ENCODE data around the gene MRAS.
"Not testable (repeated sequence)": the region's sequence is repeated elsewhere in the genome, so short reads cannot be mapped to it uniquely, and the experiment has no call there.

The MRAS gene

DNA sequence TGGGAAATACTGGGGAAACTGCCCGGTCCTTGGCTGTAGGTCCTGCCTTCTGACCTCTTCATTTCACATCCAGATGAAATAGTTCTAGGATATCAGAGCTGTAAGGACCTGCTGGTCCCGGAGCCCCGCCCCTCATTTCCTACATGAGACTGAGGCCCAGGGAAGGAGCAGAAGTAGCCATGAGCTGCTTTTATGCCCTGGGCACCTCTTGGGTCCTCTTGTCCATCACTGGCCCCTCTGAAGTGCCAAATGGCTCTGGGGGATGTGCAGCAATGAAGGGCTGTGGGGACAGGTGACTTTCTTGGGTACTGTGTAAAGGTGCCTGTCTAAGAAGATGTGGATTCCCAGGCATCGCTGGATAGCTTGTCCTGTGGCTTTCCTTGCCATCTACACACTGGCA lies 45.8 kb downstream of the MRAS start:
- DNase-seq, result no peak

DNA sequence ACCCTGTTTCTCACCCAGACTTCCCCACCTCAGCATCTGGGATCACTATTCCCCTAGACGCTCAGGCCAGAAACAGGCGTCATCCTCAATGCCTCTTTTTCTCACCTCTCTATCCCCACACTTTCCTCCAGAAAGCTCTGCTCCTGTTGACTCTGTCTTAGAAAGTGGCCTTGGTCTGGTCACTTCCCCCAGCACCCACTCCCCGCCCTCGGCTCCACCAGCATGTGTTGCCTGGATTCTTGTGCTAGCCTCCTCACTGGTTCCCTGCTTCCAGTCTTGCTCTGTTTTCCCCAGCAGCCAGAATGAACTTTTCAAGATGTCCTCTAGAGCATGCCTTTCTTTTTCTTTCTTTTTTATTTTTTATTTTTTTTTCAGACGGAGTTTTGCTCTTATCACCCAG lies 46.3 kb downstream of the MRAS start:
- no peak for DNase-seq

GRCh38 chr3:138395865-138396751 lies 47.7 kb downstream of the MRAS start:
- no peak for DNase-seq

DNA sequence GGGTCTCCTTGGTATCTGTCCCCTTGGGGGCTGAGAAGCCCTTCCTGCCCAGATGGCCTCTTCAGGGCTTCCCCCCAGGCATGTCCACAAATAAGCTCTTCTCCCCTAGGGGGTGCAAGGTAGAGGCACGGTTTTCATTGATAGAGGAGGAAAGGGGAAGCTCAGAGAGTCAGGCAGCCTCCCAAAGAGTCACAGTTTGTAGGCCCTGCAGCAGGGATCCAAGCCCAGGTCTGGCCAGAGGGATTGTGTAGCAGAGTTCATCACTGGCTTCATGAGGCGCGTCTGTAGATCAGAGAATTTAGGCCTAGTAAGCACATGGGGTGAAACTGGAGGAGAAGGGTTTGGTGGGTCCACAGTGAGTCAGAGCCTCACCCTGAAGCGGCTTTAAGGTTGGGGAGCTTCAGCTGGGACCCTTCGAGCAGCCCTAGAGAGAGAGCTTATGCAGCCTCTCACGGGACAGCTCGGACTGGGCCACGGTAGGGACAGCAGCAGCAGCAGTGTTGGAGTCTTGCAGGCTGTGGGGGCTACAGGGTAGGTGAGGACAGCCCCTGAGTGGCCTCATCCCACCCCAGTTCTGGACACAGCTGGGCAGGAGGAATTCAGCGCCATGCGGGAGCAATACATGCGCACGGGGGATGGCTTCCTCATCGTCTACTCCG lies 48.5 kb downstream of the MRAS start:
- no peak for DNase-seq

DNA sequence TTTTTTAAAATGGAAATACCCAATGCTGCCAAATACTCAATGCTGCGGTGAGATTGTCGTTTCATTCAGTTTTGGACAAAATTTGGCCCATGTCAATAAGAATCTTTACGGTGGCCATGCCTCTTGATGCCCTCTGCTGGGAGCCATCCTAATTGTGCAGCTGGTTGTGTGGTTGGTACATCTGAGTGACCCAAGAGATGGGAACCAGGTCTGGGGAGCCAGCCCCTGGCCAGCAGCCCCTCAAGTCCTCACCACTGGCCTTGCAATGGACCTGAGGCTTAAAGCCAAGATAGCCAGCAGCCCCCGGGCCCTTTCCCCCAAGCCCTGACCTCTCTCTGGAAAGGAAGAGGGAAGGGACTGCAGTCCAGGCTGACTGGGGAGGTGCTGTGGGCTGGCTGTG lies 49.6 kb downstream of the MRAS start:
- no peak for DNase-seq

- no peak for DNase-seq
Observed at GRCh38 chr3:138398791-138399575, 50.6 kb downstream of the MRAS start.

DNA sequence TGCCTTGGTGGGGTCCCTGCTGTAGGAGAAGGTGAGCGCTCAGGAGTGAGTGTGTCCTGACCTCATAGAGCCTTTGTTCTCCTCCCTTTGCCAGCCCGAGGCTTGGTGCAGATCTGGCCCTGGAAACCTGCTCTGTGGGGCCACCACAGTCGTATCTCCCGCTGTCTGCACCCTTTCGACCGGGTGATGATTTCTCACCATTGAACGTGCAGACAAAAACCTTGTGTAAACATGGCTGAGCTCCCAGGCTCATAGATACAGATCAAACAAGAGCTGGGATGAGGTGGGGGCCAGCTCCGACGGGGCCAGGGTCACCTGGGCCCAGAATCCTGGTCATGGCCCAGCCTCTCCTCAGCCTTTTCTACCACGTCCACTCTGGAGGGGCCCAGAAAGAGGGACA lies 51.4 kb downstream of the MRAS start:
- no peak for DNase-seq

DNA sequence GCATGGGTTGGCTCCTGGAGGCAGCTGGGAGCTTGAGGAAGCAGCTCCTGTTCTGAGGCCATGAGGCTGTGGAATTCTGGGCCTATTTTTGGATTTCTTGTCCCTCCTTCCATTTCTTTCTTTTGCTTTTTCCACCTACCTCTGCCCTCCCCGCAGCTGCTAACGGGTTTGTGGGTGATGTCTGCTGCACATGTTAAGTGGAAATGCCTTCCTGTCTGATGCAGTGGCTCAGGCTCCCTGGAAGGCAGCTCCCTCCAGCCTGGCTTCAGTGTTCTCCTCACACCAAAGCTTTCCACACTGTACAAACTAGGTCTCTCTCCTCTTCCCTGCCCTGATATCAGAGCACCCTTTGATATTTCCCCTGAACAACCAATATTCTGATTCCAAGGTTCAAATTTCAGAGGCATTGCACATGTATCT lies 52.3 kb downstream of the MRAS start:
- DNase-seq, result no peak

DNA sequence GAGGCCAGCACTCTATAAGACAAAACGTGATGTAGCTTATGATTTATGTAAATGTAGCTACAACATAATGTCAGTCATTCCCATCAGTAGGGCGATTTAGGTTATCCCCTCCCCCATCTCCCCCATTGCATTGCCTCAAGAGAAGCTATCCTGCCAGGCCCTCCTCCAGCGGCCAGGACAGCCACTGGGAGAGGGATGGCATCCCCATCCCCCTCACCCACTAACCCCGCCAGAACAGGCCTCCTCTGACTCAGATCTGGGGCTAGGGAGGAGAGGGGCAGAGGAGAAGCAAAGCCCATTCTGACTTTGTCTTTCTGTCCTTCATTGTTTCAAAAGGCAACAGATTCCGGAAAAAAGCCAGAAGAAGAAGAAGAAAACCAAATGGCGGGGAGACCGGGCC lies 53.5 kb downstream of the MRAS start:
- DNase-seq, result no peak

DNA sequence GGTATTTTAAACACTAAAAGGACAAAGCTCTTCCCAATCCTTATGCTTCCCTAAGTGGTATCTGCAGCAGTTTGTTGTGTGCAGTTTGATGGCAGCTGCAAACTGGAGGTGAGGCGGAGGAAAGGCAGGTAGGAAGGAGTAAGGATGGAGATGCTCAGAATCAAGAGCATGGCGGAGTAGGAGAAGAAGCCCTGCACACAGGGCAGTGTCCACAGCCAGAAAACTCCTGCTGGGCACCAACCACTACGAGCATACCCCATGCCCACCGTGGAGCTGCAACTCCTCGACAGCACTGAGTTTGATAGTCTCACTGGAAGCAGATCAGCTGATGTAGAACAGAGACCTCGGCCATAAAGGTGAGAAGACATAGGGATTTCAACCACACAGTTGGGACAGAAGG lies 55.7 kb downstream of the MRAS start:
- no peak for DNase-seq

- DNase-seq, result no peak
Observed at GRCh38 chr3:138405001-138405400, 56.6 kb downstream of the MRAS start.

- DNase-seq, result no peak
Observed at GRCh38 chr3:138405486-138405885, 57.1 kb downstream of the MRAS start.

- DNase-seq, result no peak
Observed at GRCh38 chr3:138406606-138407005, 58.2 kb downstream of the MRAS start.

- DNase-seq, result no peak
Observed at GRCh38 chr3:138407236-138407907, 59.0 kb downstream of the MRAS start.

- DNase-seq, result no peak
Observed at GRCh38 chr3:138408751-138409570, 60.6 kb downstream of the MRAS start.

DNA sequence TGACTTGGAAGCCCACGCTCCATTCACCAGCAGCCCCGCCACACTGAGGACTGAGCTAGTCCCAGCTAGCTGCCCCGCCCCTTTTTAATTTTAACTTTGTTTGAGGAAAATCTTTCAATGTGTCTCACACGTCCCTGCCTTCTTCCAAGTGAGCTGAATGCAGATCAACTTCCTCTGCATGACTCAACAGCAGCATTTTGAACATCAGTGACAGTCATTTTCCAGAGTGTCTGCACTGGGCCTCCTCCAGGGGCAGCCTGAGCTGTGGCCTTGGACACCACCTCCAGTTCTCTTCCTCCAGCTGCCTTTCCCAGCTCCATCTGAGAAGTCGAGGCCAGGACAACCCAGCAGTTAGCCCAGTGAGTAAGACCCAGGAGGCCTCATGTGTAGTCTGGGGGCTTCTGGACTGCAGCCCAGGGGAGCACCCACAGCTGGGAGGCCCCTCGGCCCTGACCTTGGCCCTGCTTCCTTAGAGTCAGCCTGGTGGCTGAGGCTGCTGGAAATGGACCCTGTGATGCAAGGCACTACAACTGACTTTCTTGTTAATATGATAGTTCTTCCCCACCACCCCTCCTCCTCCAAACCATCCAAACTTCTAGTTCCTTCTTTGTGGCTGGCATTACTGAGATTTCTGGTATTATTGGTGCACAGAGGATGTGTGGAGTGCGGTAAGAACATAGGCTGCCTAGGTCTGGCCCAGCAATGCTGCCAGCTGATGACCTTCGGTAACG lies 64.6 kb downstream of the MRAS start:
- no peak for DNase-seq

GRCh38 chr3:138416236-138416635 lies 67.9 kb downstream of the MRAS start:
- not testable (repeated sequence) for DNase-seq

DNA sequence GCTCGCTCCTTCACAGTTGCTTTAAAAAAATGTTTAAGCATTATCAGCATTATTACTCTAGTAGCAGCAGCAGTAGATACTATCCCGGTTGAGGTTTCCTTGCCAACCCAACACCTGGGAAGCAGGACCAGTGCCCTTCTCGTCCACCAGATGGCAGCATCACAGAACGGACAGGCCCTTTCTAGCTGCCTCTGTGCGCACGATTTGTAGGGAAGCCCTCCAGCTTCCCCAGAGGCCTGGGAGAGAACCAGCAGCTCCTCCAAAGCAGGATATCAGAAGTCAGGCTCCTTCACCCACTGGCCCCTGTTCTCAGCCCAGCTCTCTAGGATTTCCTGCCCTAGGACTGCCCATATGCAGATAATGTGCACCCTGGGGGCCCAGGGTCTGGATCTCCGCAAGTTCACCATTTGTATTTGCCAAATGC lies 69.2 kb downstream of the MRAS start:
- peak; percentile 79 for DNase-seq

GRCh38 chr3:138418601-138419206 lies 70.3 kb downstream of the MRAS start:
- DNase-seq, result no peak

- DNase-seq, result no peak
Observed at GRCh38 chr3:138423316-138423715, 74.9 kb downstream of the MRAS start.

- no peak for DNase-seq
Observed at GRCh38 chr3:138424323-138424722, 75.9 kb downstream of the MRAS start.
